Right lobe of liver (tissue), 4 donors: ENCODE measurements around the gene FXYD7.

Experiments
- CTCF ChIP-seq, 4 donors: fragments of 200-600 bp in 3 of 4; fragments of 450-650 bp in 1 of 4; IDR thresholded peaks; one replicate each; pipeline versions ENCODE4 v1.5.1 to v1.8.0; 2016 to 2022; ENCODE audit warnings: antibody characterized with exemption in 4 of 4, mild to moderate bottlenecking in 2 of 4
- POLR2A ChIP-seq: fragments of 450-650 bp; IDR thresholded peaks from one replicate; pipeline ENCODE4 v1.6.1; 2017; ENCODE audit warnings: antibody characterized with exemption, mild to moderate bottlenecking
- donor health status: DM: no; HTN: no; CAD: no.
- donor health status: DM: no; HTN: no; CAD: no.
- donor health status: DM: no; HTN: yes; CAD: no.

GRCh38 chr19:35108730-35109129 is 34.3 kb upstream of the FXYD7 start:
- TF ChIP-seq POLR2A, result no peak
- TF ChIP-seq CTCF (IDR thresholded peaks at IDR 0.05), result no peak
